Testis (tissue), 2 donors: ENCODE data around the gene ANXA9.

ENCODE experiments used
- CTCF ChIP-seq, 3 experiments: fragments of 450-650 bp in 2 of 3; fragments of 200-600 bp in 1 of 3; sonication (generic) in 1 of 3; IDR thresholded peaks; one replicate each; pipeline ENCODE4 v1.5.1; 2016 to 2019; ENCODE audit warnings: antibody characterized with exemption in 3 of 3, mild to moderate bottlenecking in 2 of 3, moderate library complexity in 1 of 3
- POLR2A ChIP-seq: fragments of 450-650 bp; IDR thresholded peaks from one replicate; pipeline ENCODE4 v1.6.1; 2017; ENCODE audit warnings: antibody characterized with exemption, mild to moderate bottlenecking, moderate library complexity

GRCh38 chr1:151035167-151035566 lies 53.1 kb downstream of the ANXA9 start:
- no peak for TF ChIP-seq POLR2A
- TF ChIP-seq CTCF (IDR thresholded peaks at IDR 0.05): no peak
